ENCODE data around the gene SLC25A12.

Gene SLC25A12

GRCh38 chr2:171807119-171807518, 86.9 kb downstream of the SLC25A12 start:
- Histone ChIP-seq H3K9me2 (ENCODE audit: low read depth, low read length) (no peaks in the 10 kb centered on the region), H3K4me2 (ENCODE audit: low read length) (no peak overlapping the region), H3K27me3 (ENCODE audit: insufficient read depth, low read length) (no peaks in the 10 kb centered on the region), H3F3A (ENCODE audit: insufficient read depth, low read length) (no peaks in the 10 kb centered on the region), H3K79me2 (ENCODE audit: insufficient read depth, low read length) (no peaks in the 10 kb centered on the region), H3K9ac (ENCODE audit: low read length) (no peak overlapping the region), H3K27ac (ENCODE audit: low read depth, low read length, poor library complexity, severe bottlenecking) (no peak overlapping the region), H3K4me3 (ENCODE audit: low read depth, low read length, poor library complexity, severe bottlenecking) (no peak overlapping the region), H2AFZ (ENCODE audit: low read length) (no peak overlapping the region), H4K20me1 (ENCODE audit: insufficient read depth, low read length) (no peaks in the 10 kb centered on the region), H3K4me1 (ENCODE audit: insufficient read depth, low read length, severe bottlenecking) (no peaks in the 10 kb centered on the region), H3K9me3 (ENCODE audit: low read length) (no peaks in the 10 kb centered on the region), H3K36me3 (ENCODE audit: insufficient read depth, low read length) (peaks cover 47% of the 10 kb centered on the region)
- TF ChIP-seq EZH2 (IDR thresholded peaks at IDR 0.05; ENCODE audit: borderline replicate concordance, low read length) (no peak), CTCF (IDR thresholded peaks at IDR 0.05; ENCODE audit: low read length) (no peak)

GRCh38 chr2:171804456-171804855, 89.6 kb downstream of the SLC25A12 start:
- no peak overlapping the region for H3K9ac ChIP-seq (ENCODE audit: low read length)
- H3K4me3 ChIP-seq (ENCODE audit: low read depth, low read length, poor library complexity, severe bottlenecking) = no peak overlapping the region
- no peaks in the 10 kb centered on the region for H3K4me1 ChIP-seq (ENCODE audit: insufficient read depth, low read length, severe bottlenecking)
- no peaks in the 10 kb centered on the region for H4K20me1 ChIP-seq (ENCODE audit: insufficient read depth, low read length)
- no peaks in the 10 kb centered on the region for H3F3A ChIP-seq (ENCODE audit: insufficient read depth, low read length)
- no peaks in the 10 kb centered on the region for H3K79me2 ChIP-seq (ENCODE audit: insufficient read depth, low read length)
- no peaks in the 10 kb centered on the region for H3K27me3 ChIP-seq (ENCODE audit: insufficient read depth, low read length)
- H3K9me3 ChIP-seq (ENCODE audit: low read length) = no peaks in the 10 kb centered on the region
- no peak overlapping the region for H3K4me2 ChIP-seq (ENCODE audit: low read length)
- no peak for TF ChIP-seq CTCF (IDR thresholded peaks at IDR 0.05; ENCODE audit: low read length)
- no peak for TF ChIP-seq EZH2 (IDR thresholded peaks at IDR 0.05; ENCODE audit: borderline replicate concordance, low read length)
- H3K36me3 ChIP-seq (ENCODE audit: insufficient read depth, low read length) = peaks cover 40% of the 10 kb centered on the region
- H2AFZ ChIP-seq (ENCODE audit: low read length) = no peak overlapping the region
- no peaks in the 10 kb centered on the region for H3K9me2 ChIP-seq (ENCODE audit: low read depth, low read length)
- no peak overlapping the region for H3K27ac ChIP-seq (ENCODE audit: low read depth, low read length, poor library complexity, severe bottlenecking)

GRCh38 chr2:171803757-171804156, 90.3 kb downstream of the SLC25A12 start:
- peaks cover 40% of the 10 kb centered on the region for H3K36me3 ChIP-seq (ENCODE audit: insufficient read depth, low read length)

More at GRCh38 chr2:171803757-171804156, 90.3 kb downstream of the SLC25A12 start:
- no peak overlapping the region for H3K4me3 ChIP-seq (ENCODE audit: low read depth, low read length, poor library complexity, severe bottlenecking)
- no peaks in the 10 kb centered on the region for H3K27me3 ChIP-seq (ENCODE audit: insufficient read depth, low read length)
- H3K9me3 ChIP-seq (ENCODE audit: low read length) = no peaks in the 10 kb centered on the region
- H2AFZ ChIP-seq (ENCODE audit: low read length) = no peak overlapping the region
- no peak overlapping the region for H3K27ac ChIP-seq (ENCODE audit: low read depth, low read length, poor library complexity, severe bottlenecking)
- H4K20me1 ChIP-seq (ENCODE audit: insufficient read depth, low read length) = no peaks in the 10 kb centered on the region
- H3K79me2 ChIP-seq (ENCODE audit: insufficient read depth, low read length) = no peaks in the 10 kb centered on the region
- H3K9me2 ChIP-seq (ENCODE audit: low read depth, low read length) = no peaks in the 10 kb centered on the region
- H3K4me2 ChIP-seq (ENCODE audit: low read length) = no peak overlapping the region
- TF ChIP-seq CTCF (IDR thresholded peaks at IDR 0.05; ENCODE audit: low read length) (no peak), EZH2 (IDR thresholded peaks at IDR 0.05; ENCODE audit: borderline replicate concordance, low read length) (no peak)
- no peak overlapping the region for H3K9ac ChIP-seq (ENCODE audit: low read length)
- H3K4me1 ChIP-seq (ENCODE audit: insufficient read depth, low read length, severe bottlenecking) = no peaks in the 10 kb centered on the region
- H3F3A ChIP-seq (ENCODE audit: insufficient read depth, low read length) = no peaks in the 10 kb centered on the region

All from OCI-LY1 (cell line).